ENCODE results near the gene MYRIP.

DNA sequence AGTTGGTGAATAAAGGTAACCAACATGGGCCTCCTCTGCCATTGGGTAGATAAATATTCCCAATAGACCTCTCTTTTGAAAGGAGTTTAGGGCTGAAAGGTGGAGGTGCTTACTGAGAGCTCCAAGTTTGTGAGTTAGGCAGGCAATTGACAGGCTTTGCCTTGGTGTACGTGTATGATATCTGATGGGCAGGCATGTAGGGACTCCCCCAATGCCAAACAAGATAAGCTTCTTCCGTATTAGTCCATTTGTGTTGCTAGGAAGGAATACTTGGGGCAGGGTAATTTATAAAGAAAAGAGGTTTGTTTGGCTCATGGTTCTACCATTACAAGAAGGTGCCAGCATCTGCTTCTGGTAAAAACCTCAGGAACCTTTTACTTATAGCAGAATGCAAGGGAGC, 339.4 kb downstream of the MYRIP start:
- TF ChIP-seq POLR2AphosphoS5 (IDR thresholded peaks at IDR 0.05): no peak
- TF ChIP-seq, protein P1, sequence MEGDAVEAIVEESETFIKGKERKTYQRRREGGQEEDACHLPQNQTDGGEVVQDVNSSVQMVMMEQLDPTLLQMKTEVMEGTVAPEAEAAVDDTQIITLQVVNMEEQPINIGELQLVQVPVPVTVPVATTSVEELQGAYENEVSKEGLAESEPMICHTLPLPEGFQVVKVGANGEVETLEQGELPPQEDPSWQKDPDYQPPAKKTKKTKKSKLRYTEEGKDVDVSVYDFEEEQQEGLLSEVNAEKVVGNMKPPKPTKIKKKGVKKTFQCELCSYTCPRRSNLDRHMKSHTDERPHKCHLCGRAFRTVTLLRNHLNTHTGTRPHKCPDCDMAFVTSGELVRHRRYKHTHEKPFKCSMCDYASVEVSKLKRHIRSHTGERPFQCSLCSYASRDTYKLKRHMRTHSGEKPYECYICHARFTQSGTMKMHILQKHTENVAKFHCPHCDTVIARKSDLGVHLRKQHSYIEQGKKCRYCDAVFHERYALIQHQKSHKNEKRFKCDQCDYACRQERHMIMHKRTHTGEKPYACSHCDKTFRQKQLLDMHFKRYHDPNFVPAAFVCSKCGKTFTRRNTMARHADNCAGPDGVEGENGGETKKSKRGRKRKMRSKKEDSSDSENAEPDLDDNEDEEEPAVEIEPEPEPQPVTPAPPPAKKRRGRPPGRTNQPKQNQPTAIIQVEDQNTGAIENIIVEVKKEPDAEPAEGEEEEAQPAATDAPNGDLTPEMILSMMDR (IDR thresholded peaks at IDR 0.05): no peak
- no peak for TF ChIP-seq EP300 (IDR thresholded peaks at IDR 0.05)
- TF ChIP-seq POLR2A (IDR thresholded peaks at IDR 0.05): no peak
